HUDEP-2 (cell line): Measurements from ENCODE around the gene ATF6.
"Not testable (repeated sequence)": the region's sequence is repeated elsewhere in the genome, so short reads cannot be mapped to it uniquely, and the experiment has no call there.

Experiments
- DNase-seq, 76 experiments: peaks; one replicate each; lab custom pipeline; 2025; ENCODE audit not compliant: unreplicated experiment in 76 of 76; lab: John Stamatoyannopoulos, UW

The ATF6 gene

DNA sequence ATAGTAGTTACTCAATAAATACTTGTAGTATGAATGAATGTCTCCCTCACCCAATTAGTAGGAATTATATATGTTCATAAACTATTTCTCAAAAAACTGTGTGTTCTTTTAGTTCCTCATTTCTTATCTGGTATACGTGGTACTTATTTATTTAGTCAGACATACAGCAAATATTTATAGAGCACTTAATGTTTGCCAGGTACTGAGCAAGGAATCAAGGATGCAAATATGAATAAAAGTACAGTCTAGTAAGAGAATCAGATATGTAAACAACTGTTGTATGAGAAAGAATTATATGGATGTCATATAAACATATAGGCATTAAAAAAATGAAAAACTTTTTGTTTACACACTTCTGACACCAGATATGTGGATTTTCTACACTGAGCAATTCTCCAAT is 58.5 kb downstream of the ATF6 start:
- no peak for DNase-seq

GRCh38 chr1:161825831-161826230 is 59.7 kb downstream of the ATF6 start:
- no peak for DNase-seq

DNA sequence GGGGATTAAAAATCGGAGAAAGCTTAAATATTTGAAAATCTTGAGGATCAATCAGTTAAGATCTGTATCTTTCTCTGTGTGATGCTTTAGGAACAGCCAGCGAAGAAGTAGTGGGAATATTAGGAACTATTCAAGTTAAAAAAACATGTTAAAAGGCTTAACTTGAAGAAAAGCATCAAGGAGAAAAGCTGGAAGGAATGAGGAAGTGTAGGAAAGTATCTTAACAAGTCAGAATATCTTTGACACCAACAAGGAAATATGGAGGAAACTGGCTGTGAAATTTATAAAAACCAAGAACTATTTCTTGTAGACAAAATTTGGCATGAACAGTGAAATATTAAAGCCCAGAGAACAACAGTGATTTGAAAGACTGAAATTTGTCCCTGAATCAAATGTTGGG is 60.4 kb downstream of the ATF6 start:
- DNase-seq = no peak

DNA sequence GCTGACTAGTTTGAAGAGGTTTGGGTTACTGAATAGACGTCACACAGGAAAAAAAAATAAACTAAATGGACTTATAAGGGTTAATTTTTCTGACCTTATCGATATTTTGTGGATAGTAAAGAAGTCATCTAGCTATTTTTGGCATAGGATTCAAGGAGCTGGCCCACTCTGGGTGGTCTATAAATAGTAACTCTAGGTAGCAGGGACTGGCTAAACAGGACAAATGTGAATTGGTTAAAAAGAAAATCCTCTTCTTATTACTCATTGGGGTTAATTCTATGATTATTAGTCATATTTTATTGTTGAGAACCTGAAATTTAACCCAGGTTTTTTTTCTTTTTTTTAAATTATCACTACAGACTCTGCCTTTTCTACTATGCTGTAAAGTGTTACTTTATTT is 61.7 kb downstream of the ATF6 start:
- no peak for DNase-seq

DNA sequence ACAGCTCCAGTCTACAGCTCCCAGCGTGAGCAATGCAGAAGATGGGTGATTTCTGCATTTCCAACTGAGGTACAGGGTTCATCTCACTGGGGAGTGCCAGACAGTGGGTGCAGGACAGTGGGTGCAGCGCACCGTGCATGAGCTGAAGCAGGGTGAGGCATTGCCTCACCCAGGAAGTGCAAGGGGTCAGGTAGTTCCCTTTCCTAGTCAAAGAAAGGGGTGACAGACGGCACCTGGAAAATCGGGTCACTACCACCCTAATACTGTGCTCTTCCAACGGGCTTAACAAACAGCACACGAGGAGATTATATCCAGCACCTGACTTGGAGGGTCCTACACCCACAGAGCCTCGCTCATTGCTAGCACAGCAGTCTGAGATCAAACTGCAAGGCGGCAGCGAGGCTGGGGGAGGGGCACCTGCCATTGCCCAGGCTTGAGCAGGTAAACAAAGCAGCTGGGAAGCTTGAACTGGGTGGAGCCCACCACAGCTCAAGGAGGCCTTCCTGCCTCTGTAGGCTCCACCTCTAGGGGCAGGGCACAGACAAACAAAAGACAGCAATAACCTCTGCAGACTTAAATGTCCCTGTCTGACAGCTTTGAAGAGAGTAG is 66.3 kb downstream of the ATF6 start:
- DNase-seq = not testable (repeated sequence)

DNA sequence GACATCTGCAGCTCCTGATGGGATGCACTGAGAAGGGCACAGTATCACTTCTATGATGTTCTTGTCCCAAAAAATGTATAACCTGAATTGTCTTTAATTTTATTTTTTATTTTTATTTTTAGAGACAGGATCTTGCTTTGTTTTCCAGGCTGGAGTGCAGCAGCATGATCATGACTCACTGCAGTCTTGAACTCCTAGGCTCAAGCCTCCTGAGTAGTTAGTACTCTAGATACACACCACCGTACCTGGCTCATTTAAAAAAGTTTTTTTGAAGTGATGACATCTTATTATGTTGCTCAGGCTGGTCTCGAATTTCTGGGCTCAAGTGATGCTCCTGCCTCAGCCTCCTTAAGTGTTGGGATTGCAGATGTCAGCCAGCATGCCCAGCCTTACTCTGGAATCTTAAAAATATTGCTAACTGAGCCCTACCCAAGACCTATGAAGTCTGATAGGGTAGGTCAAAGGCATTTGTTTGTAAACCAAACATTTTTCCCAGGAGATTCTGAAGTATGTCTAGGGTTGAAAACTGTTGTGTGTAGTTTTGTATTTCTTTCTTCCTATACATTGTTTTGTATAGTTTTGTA is 68.9 kb downstream of the ATF6 start:
- DNase-seq = no peak

DNA sequence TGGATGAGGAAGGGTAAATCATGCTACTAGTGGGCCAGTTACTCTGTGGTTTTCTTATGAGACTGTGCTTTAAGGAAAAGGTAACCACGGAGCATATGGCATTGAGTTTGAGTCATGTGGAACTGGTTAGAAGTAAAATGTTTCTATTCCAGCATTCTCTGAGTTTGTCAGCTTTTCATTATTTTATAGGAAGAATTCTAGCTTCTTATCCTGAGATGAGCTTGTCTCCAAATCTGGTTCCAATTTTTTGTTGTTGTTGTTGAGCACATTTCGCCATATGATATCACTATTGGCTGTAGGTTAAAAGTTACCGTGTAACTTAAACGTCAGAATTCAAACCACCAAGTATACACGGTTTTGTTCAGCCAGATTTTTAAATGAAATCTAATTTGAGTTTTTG is 69.9 kb downstream of the ATF6 start:
- no peak for DNase-seq

GRCh38 chr1:161838362-161838761 is 72.2 kb downstream of the ATF6 start:
- no peak for DNase-seq

GRCh38 chr1:161838885-161839284 is 72.8 kb downstream of the ATF6 start:
- no peak for DNase-seq

DNA sequence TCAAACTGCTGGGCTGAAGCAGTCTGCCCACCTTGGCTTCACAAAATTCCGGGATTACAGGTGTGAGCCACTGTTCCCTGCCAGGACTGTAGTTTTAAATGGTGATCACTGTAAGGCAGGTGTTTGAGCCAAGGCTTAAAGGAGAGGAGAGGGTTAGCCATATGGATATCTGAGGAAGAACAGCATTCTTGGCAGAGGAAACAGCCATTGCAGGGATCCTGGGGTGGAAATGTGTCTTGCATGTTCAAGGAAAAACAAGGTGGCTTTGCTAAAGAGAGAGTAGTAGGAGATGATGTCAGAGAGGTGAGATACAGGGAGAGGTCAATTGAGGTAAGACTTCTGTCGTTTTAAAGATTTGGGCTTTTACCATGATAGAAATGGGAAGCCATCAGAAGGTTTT is 73.5 kb downstream of the ATF6 start:
- DNase-seq = no peak

- DNase-seq = no peak
Measured at GRCh38 chr1:161840363-161840762, 74.2 kb downstream of the ATF6 start.

DNA sequence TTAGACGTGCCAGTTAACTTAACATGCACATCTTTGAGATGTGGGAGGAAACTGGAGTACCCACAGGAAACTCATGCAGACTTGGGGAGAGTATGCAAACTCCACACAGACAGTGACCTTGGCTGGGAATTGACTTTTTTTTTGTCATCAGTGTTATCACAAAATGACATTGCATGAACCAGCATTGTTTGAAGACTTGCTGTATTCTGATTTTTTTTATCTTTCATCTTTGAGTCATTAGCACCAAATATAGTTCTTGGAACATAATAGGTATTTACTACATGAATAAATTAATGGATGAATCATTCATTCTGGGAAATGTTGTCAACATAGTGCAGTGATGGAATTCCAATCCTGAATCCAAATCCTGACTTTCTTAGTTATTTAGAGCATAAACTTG is 77.0 kb downstream of the ATF6 start:
- no peak for DNase-seq

DNA sequence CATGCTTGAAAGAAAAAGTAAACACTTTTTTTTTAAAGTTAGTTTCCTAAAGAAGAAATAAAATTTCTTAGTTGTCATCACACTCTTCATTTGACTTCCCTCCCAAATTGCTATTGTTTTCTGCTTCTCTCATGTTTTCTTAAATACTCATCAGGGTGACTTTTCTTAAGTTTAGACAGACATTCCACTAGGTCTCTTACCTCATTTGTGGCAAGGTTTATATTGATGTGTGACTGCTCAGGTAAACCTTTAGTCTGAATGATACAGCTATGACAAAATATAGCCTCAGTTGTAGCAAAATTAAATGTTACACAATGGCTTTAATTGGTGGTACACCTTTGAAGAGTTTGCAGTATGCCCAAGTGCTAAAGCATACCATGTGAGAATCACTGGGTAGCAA is 78.6 kb downstream of the ATF6 start:
- no peak for DNase-seq

- DNase-seq = no peak
Measured at GRCh38 chr1:161848676-161849075, 82.6 kb downstream of the ATF6 start.

- DNase-seq = no peak
Measured at GRCh38 chr1:161849518-161849917, 83.4 kb downstream of the ATF6 start.

GRCh38 chr1:161855260-161855659 is 89.1 kb downstream of the ATF6 start:
- no peak for DNase-seq

- DNase-seq = no peak
Measured at GRCh38 chr1:161858271-161858670, 92.2 kb downstream of the ATF6 start.

DNA sequence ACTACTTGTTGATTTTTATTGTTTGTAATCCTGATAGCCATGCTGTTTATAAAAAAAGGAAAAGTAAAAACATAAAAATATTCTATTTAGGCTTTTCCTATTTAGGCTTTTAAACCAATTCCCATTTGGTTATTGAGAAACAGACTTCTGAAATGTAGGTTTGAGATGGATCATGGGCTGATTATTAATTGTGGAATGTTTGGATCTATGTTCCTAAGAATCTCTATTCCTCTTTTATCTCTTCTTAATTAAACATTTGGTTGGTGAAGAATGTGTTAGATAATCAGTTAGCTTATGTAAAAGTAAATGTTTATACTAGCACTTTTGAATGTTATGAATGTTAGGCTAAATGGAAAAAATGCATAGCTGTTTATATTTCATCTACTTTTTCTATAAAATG is 97.4 kb downstream of the ATF6 start:
- DNase-seq = no peak

DNA sequence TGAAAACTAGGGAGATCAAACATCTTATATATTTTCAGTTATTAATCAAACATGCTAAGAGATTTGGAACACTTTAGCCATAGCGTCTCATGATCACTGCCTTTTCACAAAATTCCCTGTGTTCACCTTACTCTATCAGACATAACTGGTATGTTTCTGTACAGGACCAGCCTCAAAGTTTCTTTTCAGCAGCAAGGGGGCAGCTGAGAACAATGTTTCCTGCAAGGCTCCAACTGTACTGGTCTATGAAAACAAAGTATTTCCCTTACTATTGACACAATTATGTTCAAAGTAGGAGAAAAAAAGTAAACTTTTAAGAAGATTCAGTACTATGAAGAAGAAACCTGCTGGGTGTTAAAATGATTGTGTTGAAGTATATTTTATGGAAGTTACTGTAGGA is 98.5 kb downstream of the ATF6 start:
- peak in 3 of 76 experiments; percentile 1 to 4 (median 4) for DNase-seq

DNA sequence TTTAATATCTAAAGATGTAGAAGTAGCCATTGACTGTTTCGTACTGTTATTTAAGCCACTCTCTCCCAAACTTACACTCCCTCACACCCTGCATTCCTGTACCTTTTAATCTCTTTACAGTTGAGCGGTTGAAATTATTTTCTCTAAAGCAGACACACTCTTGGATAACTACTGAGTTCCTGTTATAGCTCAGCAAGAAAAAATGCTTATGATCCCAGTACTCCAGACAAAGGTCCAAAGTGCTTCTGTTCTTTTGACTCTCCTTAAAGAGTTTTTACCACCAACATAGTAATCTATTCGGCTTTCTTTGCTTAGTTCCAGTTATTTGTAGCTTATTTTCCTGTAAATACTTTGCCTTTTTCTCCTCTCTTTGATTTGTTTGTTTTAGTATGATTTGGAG is 100.1 kb downstream of the ATF6 start:
- no peak for DNase-seq

GRCh38 chr1:161868832-161869231 is 102.7 kb downstream of the ATF6 start:
- no peak for DNase-seq

- peak in 5 of 76 experiments; percentile 1 to 11 (median 6) for DNase-seq
Measured at GRCh38 chr1:161869291-161869690, 103.2 kb downstream of the ATF6 start.

GRCh38 chr1:161872506-161872905 is 106.4 kb downstream of the ATF6 start:
- DNase-seq = no peak
